Fibroblast of the aortic adventitia (primary cell): ENCODE data around the gene CAP2. TPM values are rescaled to one million over a fixed set of nuclear protein-coding genes. Genes with fewer than 3 reads are reported as not detected.

ENCODE experiments used
- DNase-seq: peaks from one replicate; pipeline ENCODE4 v3.0.0-alpha.2; 2010; ENCODE audit warnings: low read depth
- H3K4me3 ChIP-seq: 2 replicates; pipeline ENCODE4 v1.5.1; 2011; ENCODE audit warnings: low read depth, mild to moderate bottlenecking, control low read depth, low read length, moderate library complexity
- total RNA-seq: library from RNA; depleted of rRNA; stranded (reverse); fragments of >200 nt; gene quantifications from 2 replicates; pipeline ENCODE4 v1.2.3, GENCODE V29; 2012; ENCODE audit warnings: low replicate concordance
- TF ChIP-seq, protein P1 (sequence below): IDR thresholded peaks from 2 replicates; pipeline ENCODE4 v1.5.1; 2011; ENCODE audit warnings: mild to moderate bottlenecking, low read length, control low read depth, inconsistent platforms; ENCODE audit not compliant: insufficient read depth

CAP2 gene
- total RNA-seq, 1 donor = 8.7 TPM

DNA sequence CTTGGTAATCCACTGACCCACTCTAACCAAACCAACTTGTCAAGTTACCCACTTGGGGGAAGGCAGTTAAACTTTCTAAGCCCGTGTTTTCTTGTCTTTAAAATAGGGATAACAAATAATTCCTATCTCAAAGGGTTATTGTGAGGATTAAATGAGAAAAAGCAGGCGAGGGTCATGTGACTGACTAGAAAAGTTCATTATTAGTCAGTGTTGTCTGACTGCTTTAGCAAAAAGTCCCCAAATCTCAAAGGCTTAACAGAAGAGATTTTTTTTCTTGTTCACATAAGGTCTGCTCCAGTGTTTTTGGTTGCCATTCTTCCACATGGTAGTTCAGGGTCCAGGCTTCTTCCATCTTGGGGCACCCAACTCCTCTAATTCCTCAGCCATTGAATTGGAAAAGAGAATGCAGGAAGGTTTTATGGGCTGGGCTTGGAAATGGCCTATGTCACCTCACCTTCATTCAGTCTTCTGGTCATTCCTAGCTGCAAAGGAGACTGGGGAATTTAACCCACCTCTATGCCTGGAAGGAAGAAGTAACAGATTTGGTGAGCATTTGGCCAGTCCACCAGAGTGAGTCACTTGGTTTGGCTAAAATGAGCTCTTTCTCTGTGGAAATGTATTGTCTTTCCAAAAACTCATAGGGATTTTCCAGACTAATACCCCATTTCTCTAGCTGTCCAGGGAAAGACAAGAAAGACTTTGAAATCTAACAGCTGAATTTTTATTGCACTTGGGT, 77.0 kb downstream of the CAP2 start:
- TF ChIP-seq, protein P1, sequence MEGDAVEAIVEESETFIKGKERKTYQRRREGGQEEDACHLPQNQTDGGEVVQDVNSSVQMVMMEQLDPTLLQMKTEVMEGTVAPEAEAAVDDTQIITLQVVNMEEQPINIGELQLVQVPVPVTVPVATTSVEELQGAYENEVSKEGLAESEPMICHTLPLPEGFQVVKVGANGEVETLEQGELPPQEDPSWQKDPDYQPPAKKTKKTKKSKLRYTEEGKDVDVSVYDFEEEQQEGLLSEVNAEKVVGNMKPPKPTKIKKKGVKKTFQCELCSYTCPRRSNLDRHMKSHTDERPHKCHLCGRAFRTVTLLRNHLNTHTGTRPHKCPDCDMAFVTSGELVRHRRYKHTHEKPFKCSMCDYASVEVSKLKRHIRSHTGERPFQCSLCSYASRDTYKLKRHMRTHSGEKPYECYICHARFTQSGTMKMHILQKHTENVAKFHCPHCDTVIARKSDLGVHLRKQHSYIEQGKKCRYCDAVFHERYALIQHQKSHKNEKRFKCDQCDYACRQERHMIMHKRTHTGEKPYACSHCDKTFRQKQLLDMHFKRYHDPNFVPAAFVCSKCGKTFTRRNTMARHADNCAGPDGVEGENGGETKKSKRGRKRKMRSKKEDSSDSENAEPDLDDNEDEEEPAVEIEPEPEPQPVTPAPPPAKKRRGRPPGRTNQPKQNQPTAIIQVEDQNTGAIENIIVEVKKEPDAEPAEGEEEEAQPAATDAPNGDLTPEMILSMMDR = no peak
- H3K4me3 ChIP-seq = no peak overlapping the region
- DNase-seq = peak; percentile 58

DNA sequence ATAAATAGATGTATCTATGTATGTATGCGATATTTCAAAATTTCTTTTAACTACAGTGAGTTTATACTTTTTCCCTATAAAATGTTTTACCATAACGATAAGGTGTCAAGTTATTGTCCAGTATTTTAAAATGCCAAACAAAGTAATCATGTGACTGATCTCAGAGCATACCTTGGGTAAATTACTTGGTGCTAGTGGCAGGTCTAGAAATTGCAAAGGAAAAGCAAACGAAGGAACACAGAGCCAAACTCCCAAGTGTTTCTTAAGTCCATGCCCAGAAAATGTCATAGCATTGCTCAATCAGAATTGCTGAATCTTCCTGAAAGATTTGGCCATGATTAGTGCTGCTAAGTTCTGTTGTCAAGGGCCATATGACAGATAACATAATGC, 77.5 kb downstream of the CAP2 start:
- peak; percentile 85 for DNase-seq
- TF ChIP-seq, protein P1 = peak; percentile 18

DNA sequence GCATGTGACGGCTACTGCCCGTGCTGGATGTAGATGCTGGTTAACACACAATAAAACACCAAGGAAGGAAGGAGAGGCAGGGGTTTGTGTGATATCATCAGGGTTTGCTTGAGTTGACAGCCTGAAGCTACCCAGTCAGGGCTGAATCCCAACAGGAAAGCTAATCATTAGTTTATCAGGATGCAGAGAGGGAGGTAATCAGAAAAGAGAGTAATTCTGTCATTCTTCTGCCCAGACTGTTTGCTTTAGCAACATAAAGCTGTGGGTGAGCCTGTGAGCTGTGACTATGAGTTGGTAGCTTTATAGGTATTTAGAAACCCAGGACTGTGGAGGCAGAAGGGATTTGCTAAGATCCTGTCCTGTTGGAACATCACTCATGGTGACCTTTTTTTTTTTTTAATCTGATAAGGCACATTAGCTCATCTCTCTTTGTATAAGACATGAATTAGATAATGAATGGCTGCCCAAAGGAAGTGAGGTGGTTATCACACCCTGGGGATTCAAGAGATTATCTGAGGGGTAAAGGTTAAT, 79.3 kb downstream of the CAP2 start:
- TF ChIP-seq, protein P1 = no peak
- no peak overlapping the region for H3K4me3 ChIP-seq
- DNase-seq = no peak

More for the DNA sequence above, 77.5 kb downstream of the CAP2 start:
- no peak overlapping the region for H3K4me3 ChIP-seq

DNA sequence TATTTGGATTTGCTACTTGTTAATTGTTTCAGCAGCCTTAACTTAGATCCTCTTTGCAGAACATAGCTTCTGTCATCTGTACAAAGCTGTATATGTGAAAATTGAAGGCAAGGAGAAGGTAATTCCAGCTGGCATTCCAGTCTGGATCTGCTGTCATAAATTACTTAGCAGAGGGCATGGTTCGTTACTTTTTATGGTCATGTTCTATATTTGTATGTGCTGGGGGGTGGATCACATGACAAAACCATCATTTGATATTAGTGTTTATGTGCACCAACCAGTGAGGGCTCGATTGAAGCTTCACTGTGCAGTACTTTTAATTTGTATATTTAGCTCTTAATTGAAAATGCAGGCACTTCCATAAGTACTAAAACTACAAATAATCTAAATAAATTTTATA, 80.2 kb downstream of the CAP2 start:
- H3K4me3 ChIP-seq = no peak overlapping the region
- TF ChIP-seq, protein P1 = no peak

DNA sequence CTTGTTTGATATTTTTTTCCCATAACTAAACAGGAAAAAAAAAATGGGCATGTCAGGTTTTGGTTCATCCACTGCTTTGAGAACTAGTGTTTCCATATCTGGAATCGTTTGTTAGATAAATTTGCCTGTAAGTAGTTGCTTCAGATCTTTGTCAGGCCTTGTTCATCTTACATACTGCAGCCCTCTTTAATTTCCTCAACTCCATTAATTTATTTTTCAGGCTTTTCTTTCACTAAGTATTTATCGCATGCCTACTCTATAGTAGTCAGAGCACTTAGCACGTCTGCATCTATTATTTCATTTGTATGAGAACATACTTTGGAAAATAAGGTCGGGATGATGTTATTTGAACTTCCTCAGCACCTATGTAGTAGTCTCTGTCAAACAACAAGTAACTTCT, 80.9 kb downstream of the CAP2 start:
- TF ChIP-seq, protein P1 = no peak
- no peak for DNase-seq
- no peak overlapping the region for H3K4me3 ChIP-seq

More for the DNA sequence above, 80.2 kb downstream of the CAP2 start:
- no peak for DNase-seq

DNA sequence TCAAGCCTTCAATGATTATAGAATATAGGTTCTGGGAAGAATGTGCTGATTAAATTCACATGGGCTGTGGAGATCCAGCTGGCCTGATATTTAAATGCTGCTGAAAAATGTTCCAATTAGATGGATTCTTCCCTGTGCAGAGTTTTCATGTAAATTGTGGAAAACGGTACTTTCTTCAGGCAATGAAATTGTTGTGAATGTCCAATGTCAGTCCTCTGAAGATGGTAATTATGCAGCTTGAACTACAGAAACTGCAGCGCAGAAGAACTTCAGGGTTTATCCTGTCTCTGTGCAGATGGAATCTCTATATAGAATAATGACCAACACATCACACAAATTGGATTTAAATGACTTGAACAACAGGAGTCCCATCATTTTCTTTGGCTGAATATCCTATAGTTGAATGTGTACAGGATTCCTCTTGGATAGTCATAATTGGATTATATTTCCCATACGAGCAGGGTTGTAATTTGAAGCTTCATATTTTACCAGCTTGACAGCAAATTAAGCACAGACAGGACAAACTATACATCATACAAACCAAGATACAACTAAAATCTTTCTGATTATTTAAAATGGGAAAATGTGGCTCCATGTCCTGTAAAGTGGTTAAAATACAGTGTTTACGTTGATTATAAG, 82.3 kb downstream of the CAP2 start:
- DNase-seq = no peak
- TF ChIP-seq, protein P1 = no peak
- H3K4me3 ChIP-seq = no peak overlapping the region
